HEK293 (cell line): ENCODE results near the gene FOXP1.

Experiments used
- CTCF ChIA-PET: fragments of 350-600 bp; formaldehyde crosslinking; extraction: SDS; loops from one replicate; lab custom pipeline; 2021; ENCODE audit warnings: antibody characterized with exemption; lab: Yijun Ruan, JAX
- POLR2A ChIA-PET: fragments of 300-600 bp; formaldehyde crosslinking; extraction: SDS; loops from one replicate; lab custom pipeline; 2020; ENCODE audit warnings: antibody characterized with exemption, inconsistent platforms; lab: Yijun Ruan, JAX
- H3K27ac ChIP-seq: fragments of 200-500 bp; sonication (Bioruptor generic); 2 replicates; pipeline ENCODE4 v1.5.1; 2014; ENCODE audit warnings: low read depth, low read length, control low read depth, inconsistent platforms; ENCODE audit errors: extremely low read depth
- H3K36me3 ChIP-seq, 2 experiments: fragments of 200-500 bp in 1 of 2; sonication (Bioruptor generic) in 1 of 2; 1 replicate in 1 of 2; 2 replicates in 1 of 2; pipeline ENCODE4 v1.5.1; 2014 to 2017; ENCODE audit warnings: inconsistent platforms in 2 of 2, low read length in 2 of 2; ENCODE audit not compliant: control insufficient read depth in 2 of 2, insufficient read depth in 1 of 2
- H3K4me1 ChIP-seq: fragments of 200-500 bp; sonication (Bioruptor generic); 2 replicates; pipeline ENCODE4 v1.5.1; 2014; ENCODE audit warnings: mild to moderate bottlenecking, low read length, inconsistent platforms; ENCODE audit not compliant: control insufficient read depth, insufficient read depth
- H3K4me3 ChIP-seq: 2 replicates; pipeline ENCODE4 v1.5.1; 2011; ENCODE audit warnings: low read depth, mild to moderate bottlenecking, control low read depth, low read length, moderate library complexity
- H3K9me3 ChIP-seq: fragments of 200-500 bp; sonication (Bioruptor generic); 2 replicates; pipeline ENCODE4 v1.5.1; 2014; ENCODE audit warnings: low read depth, low read length, inconsistent platforms; ENCODE audit not compliant: control insufficient read depth, insufficient read depth
- EGR2 ChIP-seq: fragments of 450-650 bp; formaldehyde crosslinking; IDR thresholded peaks from 2 replicates; pipeline ENCODE4 v1.5.1; 2016; ENCODE audit warnings: low read depth, missing biosample characterization, missing genetic modification characterization
- ZFP37 ChIP-seq: fragments of 450-650 bp; formaldehyde crosslinking; IDR thresholded peaks from 2 replicates; pipeline ENCODE4 v1.5.1; 2016; ENCODE audit warnings: missing biosample characterization, missing genetic modification characterization
- ZNF146 ChIP-seq: fragments of 450-650 bp; formaldehyde crosslinking; IDR thresholded peaks from 2 replicates; pipeline ENCODE4 v1.5.1; 2016; ENCODE audit warnings: missing biosample characterization, missing genetic modification characterization
- ZNF211 ChIP-seq: fragments of 450-650 bp; formaldehyde crosslinking; IDR thresholded peaks from 2 replicates; pipeline ENCODE4 v1.5.1; 2016; ENCODE audit warnings: low read depth, missing biosample characterization, missing genetic modification characterization
- ZNF529 ChIP-seq: fragments of 450-650 bp; formaldehyde crosslinking; IDR thresholded peaks from 2 replicates; pipeline ENCODE4 v1.5.1; 2017; ENCODE audit warnings: missing genetic modification characterization, missing biosample characterization; ENCODE audit not compliant: insufficient replicate concordance
- ZNF555 ChIP-seq: fragments of 450-650 bp; formaldehyde crosslinking; conservative IDR thresholded peaks from 2 replicates; pipeline ENCODE4 v1.5.1; 2017; ENCODE audit warnings: missing biosample characterization, mild to moderate bottlenecking, missing genetic modification characterization, inconsistent platforms
- ZNF677 ChIP-seq: fragments of 450-650 bp; IDR thresholded peaks from 2 replicates; pipeline ENCODE4 v1.5.0; 2018; ENCODE audit warnings: missing biosample characterization, mild to moderate bottlenecking, missing genetic modification characterization, moderate library complexity
- ZNF830 ChIP-seq: fragments of 450-650 bp; IDR thresholded peaks from 2 replicates; pipeline ENCODE4 v1.5.0; 2018; ENCODE audit warnings: missing biosample characterization, missing genetic modification characterization, low read depth, mild to moderate bottlenecking, moderate library complexity
- TF ChIP-seq, protein P1 (sequence below): fragments of 450-650 bp; formaldehyde crosslinking; IDR thresholded peaks from 2 replicates; pipeline ENCODE4 v1.5.1; 2016; ENCODE audit warnings: missing biosample characterization, missing genetic modification characterization
- TF ChIP-seq, protein P2 (sequence below): fragments of 450-650 bp; formaldehyde crosslinking; IDR thresholded peaks from 2 replicates; pipeline ENCODE4 v1.5.1; 2017; ENCODE audit warnings: missing biosample characterization, missing genetic modification characterization
- TF ChIP-seq, protein P3 (sequence below): IDR thresholded peaks from 2 replicates; pipeline ENCODE4 v1.6.1; 2011; ENCODE audit warnings: mild to moderate bottlenecking, low read depth, low read length, borderline replicate concordance
- TF ChIP-seq, protein P4 (sequence below): fragments of 450-650 bp; formaldehyde crosslinking; IDR thresholded peaks from 2 replicates; pipeline ENCODE4 v1.5.1; 2016; ENCODE audit warnings: missing biosample characterization, missing genetic modification characterization, low read depth
- TF ChIP-seq, protein P5 (sequence below): fragments of 450-650 bp; formaldehyde crosslinking; IDR thresholded peaks from 2 replicates; pipeline ENCODE4 v1.5.1; 2016; ENCODE audit warnings: missing biosample characterization, missing genetic modification characterization, borderline replicate concordance

The FOXP1 gene

DNA sequence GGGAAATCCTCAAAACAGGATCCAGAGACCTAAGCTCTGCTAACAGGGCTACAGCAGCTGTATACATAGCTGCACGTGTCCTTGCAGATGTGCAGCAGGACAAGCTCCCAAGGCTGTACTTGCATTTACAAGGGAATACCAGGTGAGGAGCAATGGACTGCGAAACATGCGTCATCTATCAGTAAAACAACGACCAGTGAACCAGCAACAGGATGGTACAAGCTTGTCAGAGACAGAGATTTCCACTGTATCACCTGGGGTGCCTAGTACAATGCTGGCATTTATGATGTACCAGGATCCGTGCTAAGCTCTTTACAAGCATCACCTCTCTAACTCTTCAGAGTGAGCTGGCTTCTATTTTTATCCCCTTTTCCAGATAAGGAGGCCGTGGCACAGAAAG, 227.3 kb downstream of the FOXP1 start:
- POLR2A ChIA-PET = interaction anchor here (0.7 kb wide), 1 partner anchor 13 kb away, joined by 10 read pairs; no protein-coding TSS in a partner anchor
- H3K9me3 ChIP-seq = no peaks in the 10 kb centered on the region
- no peak overlapping the region for H3K27ac ChIP-seq
- H3K36me3 ChIP-seq = peaks cover 0 to 4% of the 10 kb centered on the region in 2 experiments; a peak in 1 of 3 replicates
- H3K4me3 ChIP-seq = no peak overlapping the region
- H3K4me1 ChIP-seq = no peaks in the 10 kb centered on the region
- TF ChIP-seq ZNF677 (tag by site-specific recombination) = no peak
- TF ChIP-seq, protein P1, sequence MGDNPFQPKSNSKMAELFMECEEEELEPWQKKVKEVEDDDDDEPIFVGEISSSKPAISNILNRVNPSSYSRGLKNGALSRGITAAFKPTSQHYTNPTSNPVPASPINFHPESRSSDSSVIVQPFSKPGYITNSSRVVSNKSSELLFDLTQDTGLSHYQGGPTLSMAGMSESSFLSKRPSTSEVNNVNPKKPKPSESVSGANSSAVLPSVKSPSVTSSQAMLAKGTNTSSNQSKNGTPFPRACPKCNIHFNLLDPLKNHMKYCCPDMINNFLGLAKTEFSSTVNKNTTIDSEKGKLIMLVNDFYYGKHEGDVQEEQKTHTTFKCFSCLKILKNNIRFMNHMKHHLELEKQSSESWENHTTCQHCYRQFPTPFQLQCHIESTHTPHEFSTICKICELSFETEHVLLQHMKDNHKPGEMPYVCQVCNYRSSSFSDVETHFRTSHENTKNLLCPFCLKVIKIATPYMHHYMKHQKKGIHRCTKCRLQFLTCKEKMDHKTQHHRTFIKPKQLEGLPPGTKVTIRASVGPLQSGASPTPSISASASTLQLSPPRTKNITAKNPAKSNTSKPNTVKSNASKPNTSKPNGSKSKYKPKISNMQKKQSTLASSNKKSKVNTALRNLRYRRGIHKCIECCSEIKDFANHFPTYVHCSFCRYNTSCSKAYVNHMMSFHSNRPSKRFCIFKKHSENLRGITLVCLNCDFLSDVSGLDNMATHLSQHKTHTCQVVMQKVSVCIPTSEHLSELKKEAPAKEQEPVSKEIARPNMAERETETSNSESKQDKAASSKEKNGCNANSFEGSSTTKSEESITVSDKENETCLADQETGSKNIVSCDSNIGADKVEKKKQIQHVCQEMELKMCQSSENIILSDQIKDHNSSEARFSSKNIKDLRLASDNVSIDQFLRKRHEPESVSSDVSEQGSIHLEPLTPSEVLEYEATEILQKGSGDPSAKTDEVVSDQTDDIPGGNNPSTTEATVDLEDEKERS (tag by site-specific recombination) = no peak
- no peak for TF ChIP-seq ZFP37 (tag by site-specific recombination)
- TF ChIP-seq, protein P2, sequence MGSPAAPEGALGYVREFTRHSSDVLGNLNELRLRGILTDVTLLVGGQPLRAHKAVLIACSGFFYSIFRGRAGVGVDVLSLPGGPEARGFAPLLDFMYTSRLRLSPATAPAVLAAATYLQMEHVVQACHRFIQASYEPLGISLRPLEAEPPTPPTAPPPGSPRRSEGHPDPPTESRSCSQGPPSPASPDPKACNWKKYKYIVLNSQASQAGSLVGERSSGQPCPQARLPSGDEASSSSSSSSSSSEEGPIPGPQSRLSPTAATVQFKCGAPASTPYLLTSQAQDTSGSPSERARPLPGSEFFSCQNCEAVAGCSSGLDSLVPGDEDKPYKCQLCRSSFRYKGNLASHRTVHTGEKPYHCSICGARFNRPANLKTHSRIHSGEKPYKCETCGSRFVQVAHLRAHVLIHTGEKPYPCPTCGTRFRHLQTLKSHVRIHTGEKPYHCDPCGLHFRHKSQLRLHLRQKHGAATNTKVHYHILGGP (tag by site-specific recombination) = no peak
- TF ChIP-seq, protein P3, sequence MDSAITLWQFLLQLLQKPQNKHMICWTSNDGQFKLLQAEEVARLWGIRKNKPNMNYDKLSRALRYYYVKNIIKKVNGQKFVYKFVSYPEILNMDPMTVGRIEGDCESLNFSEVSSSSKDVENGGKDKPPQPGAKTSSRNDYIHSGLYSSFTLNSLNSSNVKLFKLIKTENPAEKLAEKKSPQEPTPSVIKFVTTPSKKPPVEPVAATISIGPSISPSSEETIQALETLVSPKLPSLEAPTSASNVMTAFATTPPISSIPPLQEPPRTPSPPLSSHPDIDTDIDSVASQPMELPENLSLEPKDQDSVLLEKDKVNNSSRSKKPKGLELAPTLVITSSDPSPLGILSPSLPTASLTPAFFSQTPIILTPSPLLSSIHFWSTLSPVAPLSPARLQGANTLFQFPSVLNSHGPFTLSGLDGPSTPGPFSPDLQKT = no peak
- TF ChIP-seq ZNF211 (tag by site-specific recombination) = no peak
- TF ChIP-seq, protein P4, sequence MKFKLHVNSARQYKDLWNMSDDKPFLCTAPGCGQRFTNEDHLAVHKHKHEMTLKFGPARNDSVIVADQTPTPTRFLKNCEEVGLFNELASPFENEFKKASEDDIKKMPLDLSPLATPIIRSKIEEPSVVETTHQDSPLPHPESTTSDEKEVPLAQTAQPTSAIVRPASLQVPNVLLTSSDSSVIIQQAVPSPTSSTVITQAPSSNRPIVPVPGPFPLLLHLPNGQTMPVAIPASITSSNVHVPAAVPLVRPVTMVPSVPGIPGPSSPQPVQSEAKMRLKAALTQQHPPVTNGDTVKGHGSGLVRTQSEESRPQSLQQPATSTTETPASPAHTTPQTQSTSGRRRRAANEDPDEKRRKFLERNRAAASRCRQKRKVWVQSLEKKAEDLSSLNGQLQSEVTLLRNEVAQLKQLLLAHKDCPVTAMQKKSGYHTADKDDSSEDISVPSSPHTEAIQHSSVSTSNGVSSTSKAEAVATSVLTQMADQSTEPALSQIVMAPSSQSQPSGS (tag by site-specific recombination) = no peak
- no peak for TF ChIP-seq EGR2 (tag by site-specific recombination)
- TF ChIP-seq ZNF555 (tag by site-specific recombination) = no peak
- no peak for TF ChIP-seq ZNF146 (tag by site-specific recombination)
- no peak for TF ChIP-seq ZNF830 (tag by site-specific recombination)
- no peak for TF ChIP-seq ZNF529 (tag by site-specific recombination)
- TF ChIP-seq, protein P5, sequence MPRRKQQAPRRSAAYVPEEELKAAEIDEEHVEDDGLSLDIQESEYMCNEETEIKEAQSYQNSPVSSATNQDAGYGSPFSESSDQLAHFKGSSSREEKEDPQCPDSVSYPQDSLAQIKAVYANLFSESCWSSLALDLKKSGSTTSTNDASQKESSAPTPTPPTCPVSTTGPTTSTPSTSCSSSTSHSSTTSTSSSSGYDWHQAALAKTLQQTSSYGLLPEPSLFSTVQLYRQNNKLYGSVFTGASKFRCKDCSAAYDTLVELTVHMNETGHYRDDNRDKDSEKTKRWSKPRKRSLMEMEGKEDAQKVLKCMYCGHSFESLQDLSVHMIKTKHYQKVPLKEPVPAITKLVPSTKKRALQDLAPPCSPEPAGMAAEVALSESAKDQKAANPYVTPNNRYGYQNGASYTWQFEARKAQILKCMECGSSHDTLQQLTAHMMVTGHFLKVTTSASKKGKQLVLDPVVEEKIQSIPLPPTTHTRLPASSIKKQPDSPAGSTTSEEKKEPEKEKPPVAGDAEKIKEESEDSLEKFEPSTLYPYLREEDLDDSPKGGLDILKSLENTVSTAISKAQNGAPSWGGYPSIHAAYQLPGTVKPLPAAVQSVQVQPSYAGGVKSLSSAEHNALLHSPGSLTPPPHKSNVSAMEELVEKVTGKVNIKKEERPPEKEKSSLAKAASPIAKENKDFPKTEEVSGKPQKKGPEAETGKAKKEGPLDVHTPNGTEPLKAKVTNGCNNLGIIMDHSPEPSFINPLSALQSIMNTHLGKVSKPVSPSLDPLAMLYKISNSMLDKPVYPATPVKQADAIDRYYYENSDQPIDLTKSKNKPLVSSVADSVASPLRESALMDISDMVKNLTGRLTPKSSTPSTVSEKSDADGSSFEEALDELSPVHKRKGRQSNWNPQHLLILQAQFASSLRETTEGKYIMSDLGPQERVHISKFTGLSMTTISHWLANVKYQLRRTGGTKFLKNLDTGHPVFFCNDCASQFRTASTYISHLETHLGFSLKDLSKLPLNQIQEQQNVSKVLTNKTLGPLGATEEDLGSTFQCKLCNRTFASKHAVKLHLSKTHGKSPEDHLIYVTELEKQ (tag by site-specific recombination) = no peak
- TF ChIP-seq, all 188 proteins: peak for 0
- CTCF ChIA-PET = interaction anchor here (0.6 kb wide), 1 partner anchor 401 kb away, joined by 4 read pairs; no protein-coding TSS in a partner anchor
